Ovary (tissue), 3 donors: ENCODE results near the gene ECSIT.

ENCODE experiments used
- EP300 ChIP-seq: sonication (generic); formaldehyde crosslinking; IDR thresholded peaks from one replicate; pipeline ENCODE4 v1.6.1; 2017; ENCODE audit warnings: antibody characterized with exemption
- POLR2A ChIP-seq: fragments of 450-650 bp; IDR thresholded peaks from one replicate; pipeline ENCODE4 v1.6.1; 2017; ENCODE audit warnings: antibody characterized with exemption, mild to moderate bottlenecking, moderate library complexity
- TF ChIP-seq, protein P1 (sequence below), 3 donors: fragments of 450-650 bp in 2 of 3; fragments of 200-600 bp in 1 of 3; IDR thresholded peaks; one replicate each; pipeline versions ENCODE4 v1.5.1 to v1.8.0; 2016 to 2022; ENCODE audit warnings: antibody characterized with exemption in 3 of 3, mild to moderate bottlenecking in 1 of 3
- donor health status: DM: no; HTN: no; CAD: no.

DNA sequence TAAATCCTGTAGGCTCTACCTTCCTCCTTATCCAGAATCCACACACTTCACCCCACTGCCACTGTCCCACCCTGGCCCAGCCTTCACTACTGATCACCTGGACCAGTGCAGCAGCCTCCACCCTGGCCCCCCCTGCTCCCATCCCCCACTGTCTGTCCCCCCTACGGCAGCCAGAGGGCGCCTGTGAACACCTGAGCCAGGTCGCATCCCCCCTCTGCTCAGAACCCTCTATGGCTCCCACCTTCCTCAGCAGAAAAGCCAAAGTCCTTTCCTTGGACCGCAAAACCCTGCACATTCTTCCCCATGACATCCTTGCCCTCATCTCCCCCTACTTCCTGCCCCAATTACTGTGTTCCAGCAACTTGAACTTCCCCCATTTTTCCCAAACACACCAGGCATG, 68.7 kb downstream of the ECSIT start:
- TF ChIP-seq, protein P1, sequence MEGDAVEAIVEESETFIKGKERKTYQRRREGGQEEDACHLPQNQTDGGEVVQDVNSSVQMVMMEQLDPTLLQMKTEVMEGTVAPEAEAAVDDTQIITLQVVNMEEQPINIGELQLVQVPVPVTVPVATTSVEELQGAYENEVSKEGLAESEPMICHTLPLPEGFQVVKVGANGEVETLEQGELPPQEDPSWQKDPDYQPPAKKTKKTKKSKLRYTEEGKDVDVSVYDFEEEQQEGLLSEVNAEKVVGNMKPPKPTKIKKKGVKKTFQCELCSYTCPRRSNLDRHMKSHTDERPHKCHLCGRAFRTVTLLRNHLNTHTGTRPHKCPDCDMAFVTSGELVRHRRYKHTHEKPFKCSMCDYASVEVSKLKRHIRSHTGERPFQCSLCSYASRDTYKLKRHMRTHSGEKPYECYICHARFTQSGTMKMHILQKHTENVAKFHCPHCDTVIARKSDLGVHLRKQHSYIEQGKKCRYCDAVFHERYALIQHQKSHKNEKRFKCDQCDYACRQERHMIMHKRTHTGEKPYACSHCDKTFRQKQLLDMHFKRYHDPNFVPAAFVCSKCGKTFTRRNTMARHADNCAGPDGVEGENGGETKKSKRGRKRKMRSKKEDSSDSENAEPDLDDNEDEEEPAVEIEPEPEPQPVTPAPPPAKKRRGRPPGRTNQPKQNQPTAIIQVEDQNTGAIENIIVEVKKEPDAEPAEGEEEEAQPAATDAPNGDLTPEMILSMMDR (IDR thresholded peaks at IDR 0.05): no peak
- TF ChIP-seq POLR2A: no peak
- no peak for TF ChIP-seq EP300
